Sigmoid colon (tissue), 4 donors: ENCODE results near the gene IQGAP2.

Experiments used
- EP300 ChIP-seq, 4 donors: sonication (generic); formaldehyde crosslinking; IDR thresholded peaks; one replicate each; pipeline ENCODE4 v1.6.1; 2017; ENCODE audit warnings: antibody characterized with exemption in 4 of 4
- POLR2A ChIP-seq, 2 donors: fragments of 450-650 bp; IDR thresholded peaks; one replicate each; pipeline ENCODE4 v1.6.1; 2016; ENCODE audit warnings: antibody characterized with exemption in 2 of 2, mild to moderate bottlenecking in 2 of 2, moderate library complexity in 2 of 2
- TF ChIP-seq, protein P1 (sequence below), 4 experiments: fragments of 450-650 bp in 3 of 4; fragments of 200-600 bp in 1 of 4; IDR thresholded peaks; one replicate each; pipeline ENCODE4 v1.5.1; 2016 to 2019; ENCODE audit warnings: antibody characterized with exemption in 4 of 4, mild to moderate bottlenecking in 3 of 4, moderate library complexity in 2 of 4

- TF ChIP-seq, protein P1, sequence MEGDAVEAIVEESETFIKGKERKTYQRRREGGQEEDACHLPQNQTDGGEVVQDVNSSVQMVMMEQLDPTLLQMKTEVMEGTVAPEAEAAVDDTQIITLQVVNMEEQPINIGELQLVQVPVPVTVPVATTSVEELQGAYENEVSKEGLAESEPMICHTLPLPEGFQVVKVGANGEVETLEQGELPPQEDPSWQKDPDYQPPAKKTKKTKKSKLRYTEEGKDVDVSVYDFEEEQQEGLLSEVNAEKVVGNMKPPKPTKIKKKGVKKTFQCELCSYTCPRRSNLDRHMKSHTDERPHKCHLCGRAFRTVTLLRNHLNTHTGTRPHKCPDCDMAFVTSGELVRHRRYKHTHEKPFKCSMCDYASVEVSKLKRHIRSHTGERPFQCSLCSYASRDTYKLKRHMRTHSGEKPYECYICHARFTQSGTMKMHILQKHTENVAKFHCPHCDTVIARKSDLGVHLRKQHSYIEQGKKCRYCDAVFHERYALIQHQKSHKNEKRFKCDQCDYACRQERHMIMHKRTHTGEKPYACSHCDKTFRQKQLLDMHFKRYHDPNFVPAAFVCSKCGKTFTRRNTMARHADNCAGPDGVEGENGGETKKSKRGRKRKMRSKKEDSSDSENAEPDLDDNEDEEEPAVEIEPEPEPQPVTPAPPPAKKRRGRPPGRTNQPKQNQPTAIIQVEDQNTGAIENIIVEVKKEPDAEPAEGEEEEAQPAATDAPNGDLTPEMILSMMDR (IDR thresholded peaks at IDR 0.05), result no peak
- no peak for TF ChIP-seq POLR2A (IDR thresholded peaks at IDR 0.05)
- TF ChIP-seq EP300 (IDR thresholded peaks at IDR 0.05), result no peak
Measured at GRCh38 chr5:76422227-76422626, 19.1 kb downstream of the IQGAP2 start.
